ENCODE results near the gene FAM13C.

The FAM13C gene

DNA sequence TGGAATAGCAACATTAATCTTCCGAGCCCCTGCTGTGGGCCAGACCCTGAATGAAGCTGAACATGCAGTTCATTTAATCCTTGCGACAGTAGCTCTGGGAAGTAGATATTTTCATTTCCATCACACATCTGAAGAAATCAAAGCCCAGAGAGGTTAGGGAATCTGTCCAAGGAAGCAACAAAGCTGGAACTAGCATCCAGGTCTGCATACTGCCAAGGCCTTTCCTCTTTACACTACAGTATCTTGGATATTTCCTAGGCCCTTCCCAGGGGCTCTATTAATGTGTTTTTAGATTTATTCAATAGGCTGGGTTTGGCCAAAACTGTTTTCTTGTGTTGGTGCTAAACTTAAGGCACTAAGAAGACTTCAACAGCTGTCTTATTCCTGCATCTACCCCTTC is 48.1 kb downstream of the FAM13C start:
- no peak for DNase-seq

DNA sequence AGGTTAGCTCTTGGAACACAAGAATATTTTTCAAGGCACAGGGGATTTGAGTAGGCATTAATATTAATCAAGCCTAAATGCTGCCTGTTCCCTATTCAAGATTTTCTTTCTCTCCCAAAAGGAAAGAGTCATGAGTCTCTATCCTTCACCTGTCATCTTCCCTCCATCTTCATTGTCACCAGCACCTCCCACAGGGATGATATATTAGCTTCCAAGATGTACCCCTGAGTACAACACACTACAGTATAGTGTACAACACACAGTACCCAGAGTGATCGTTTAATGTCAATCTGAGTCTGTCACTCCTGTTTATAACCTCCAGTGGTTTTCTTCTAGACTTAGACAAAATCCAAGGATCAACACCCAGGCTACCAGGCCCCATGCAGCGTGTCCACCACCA is 50.1 kb downstream of the FAM13C start:
- no peak for DNase-seq

DNA sequence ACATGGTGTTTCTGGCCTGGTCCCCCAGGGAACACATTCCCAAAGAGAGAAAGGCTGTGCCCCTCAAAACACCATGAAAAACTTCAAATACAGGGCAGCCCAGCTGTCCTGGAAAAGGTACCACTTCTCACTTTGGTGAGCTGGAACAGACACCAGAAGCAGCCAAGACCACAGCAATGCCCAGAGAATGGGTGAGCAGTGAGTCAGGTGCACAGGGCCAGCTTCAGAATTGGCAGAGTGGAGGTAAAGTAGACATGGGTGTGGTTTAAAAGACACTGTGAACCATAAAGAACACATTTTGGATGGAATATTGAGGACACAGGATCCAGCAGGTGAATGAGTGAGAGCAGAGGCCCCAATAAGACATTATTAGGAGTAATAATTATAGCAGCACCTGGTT is 51.3 kb downstream of the FAM13C start:
- DNase-seq = no peak

DNA sequence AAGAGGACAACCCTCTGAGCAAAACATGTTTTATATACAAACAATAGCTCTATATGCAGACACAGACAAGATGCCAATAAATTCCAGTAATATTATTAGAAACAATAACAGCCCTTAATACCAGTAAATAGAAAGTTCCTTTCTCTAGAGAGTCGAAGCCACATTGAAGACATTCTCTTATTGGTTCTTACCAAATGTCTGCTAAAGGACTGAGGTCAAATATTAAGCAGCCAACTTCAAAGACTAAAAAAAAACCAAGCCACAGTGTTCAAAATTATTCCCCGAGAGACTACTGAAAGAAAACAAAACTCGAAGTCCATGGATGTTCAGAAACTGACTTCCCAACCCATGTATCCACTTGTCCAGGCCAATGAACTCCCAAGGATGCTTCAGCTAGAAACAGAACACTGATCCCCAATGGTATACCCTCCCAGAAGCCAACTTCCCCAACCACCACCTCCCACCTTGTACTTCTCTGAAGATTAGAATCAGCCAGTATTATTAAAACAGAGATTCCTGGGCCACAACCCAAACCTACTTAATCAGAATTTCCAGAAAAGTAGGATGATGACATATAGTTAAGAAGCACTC is 51.9 kb downstream of the FAM13C start:
- no peak for DNase-seq

DNA sequence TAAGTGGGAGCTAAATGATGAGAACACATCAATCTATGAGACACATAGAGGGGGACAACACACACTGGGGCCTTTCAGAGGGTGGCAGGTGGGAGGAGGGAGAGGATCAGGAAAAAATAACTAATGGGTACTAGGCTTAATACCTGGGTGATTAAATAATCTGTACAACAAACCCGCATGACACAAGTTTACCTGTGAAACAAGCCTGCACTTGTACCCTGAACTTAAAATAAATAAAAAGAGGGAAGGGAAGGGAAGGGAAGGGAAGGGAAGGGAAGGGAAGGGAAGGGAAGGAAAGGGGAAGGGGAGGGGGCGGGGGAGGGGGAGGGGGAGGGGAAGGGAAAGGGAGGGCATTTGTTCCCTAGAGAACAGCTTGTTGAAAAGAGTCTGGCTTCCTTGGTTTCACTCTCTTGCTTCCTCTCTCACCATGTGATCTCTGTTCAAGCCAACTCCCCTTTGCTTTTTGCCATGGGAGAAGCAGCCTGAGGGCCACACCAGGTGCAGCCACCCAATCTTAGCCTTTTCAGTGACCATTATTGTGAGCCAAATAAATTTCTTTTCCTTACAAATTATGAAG is 57.7 kb downstream of the FAM13C start:
- DNase-seq = no peak

DNA sequence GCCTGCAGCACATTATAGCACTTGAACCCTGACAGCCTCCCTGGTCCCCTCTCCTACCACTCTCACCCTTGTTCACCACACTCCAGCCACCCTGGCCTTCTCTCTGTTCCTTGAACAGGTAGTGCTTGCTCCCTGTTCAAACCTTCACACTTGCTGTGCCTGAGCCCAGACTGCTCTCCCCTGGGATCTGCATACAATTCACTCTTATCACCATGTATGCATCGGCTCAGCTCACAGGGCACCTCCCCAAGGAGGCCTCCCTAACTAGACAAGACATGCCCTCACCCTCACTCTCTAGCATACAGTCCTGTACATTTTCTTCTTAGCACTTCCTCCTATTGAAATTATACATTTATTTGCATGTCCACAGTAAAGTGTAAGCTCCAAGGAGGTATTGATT is 59.3 kb downstream of the FAM13C start:
- no peak for DNase-seq

DNA sequence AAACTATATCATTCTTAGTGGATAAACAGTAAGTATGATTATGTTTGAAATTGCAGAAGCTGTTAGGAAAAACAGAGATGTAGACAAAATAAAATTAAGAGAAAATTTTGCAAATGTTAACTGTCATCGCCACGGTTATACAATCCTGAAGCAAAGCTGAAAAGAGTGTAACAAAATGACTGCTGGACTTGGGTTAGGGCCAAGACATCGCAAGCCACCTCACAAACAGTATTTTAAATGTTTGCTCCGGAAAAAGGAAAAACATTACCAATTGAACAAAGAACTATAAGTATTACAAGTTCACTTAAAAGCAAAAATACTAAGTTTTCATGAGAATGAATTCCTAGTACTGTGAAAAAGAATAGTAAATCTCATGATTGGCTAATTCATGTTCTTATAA is 60.0 kb downstream of the FAM13C start:
- DNase-seq = no peak

DNA sequence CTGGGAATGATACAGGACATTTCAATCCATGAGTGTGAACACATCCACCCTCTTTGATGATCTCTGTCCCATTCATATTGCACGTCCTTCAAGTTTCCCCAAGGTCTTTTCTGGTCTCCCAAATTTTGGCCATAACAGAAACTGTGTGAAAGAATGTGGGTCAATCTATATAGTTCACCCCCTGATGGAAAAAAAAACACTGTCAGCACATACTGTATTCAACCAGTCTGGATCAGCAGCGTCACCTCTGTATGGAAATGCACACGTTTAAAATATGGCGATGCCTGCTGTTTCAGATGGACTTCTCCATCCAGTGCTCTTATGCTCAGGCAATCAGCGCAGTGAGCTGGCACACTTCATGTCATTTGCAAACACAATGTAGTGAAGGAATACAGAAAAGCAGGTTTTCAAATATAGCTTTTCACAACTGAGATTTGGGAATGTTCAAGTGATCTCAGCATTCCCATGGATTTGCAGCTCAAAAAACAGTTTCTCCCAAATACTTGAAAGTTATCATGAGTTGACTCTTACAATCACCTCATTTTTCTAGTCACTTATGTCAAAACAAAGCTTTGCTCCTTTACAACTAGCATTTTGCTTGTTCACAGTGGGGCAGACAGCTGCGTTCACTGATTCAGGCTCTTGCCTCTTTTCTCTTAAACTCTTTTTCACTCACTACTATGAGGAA is 61.1 kb downstream of the FAM13C start:
- no peak for DNase-seq

DNA sequence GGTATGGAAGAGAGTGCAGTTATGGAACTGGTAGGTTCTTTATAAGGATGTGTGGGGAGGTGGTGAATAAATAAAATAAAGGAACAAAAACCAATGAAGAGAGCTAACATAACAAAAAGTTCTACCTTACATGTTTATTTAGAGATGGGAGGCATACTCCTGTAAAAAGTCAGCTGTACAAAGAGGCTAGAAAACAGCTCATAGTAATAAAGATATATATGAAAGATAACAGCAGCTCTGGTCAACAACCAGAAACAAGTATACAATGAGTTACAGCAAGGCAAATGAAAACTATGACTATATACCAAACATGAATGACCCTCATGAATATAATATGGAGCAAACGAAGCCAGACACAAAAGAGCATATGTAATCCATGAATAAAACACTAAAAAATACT is 62.0 kb downstream of the FAM13C start:
- DNase-seq = no peak

DNA sequence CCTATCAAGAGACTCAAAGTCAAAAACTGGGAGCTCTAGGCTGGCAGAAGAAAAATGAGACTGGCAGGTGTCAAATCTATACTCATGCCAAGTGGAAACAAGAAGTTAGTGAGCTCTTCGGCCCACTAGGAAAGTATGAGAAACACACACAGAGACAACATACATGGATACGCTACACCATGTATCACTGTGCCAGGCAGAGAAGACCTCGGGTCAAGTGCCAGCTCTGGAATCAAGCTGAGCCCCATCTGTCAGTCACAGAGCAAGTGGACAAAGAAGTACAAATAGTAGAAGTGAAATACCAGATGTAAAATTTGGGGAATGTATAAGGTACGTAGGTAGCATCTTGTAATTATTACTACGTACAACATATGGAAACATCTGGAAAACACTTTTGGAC is 62.4 kb downstream of the FAM13C start:
- peak in 1 of 14 donors; percentile 37 for DNase-seq

DNA sequence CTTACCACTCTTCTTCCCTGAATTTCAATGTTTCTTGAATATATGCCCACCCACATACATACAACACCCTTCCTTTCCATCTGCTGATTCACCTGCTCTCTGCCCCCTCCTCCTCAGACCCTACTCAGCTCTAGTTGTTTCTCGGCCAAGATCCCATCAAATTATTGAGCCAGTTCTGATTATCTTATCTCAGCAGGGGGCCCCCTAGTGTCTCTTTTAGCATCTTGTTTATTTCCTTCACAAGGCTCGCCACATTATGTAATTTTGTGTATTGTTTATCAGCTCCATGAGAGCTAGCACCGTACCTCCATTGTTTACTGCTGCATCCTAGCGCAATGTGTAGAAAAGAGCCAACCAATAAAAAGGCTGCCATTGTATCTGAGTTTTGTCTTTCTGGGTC is 71.9 kb downstream of the FAM13C start:
- no peak for DNase-seq

DNA sequence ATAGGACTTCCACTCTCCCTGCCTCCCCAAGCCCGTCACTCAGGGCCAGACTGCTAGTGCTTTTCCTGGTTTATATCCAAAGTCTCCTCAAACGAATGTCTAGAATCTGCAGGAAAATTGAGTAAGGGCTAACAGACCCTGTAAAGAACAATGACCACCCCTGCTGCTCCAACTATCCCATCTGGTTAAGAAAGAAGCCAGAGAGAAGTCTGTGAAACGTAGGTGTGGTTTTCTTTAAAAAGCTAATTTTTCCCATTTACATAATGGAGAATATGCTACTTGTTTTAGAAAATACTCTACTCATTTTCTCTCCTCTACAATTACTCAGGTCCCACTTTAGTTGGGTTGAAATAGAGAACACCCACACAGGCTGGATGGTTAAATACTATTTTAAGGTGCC is 72.5 kb downstream of the FAM13C start:
- no peak for DNase-seq

DNA sequence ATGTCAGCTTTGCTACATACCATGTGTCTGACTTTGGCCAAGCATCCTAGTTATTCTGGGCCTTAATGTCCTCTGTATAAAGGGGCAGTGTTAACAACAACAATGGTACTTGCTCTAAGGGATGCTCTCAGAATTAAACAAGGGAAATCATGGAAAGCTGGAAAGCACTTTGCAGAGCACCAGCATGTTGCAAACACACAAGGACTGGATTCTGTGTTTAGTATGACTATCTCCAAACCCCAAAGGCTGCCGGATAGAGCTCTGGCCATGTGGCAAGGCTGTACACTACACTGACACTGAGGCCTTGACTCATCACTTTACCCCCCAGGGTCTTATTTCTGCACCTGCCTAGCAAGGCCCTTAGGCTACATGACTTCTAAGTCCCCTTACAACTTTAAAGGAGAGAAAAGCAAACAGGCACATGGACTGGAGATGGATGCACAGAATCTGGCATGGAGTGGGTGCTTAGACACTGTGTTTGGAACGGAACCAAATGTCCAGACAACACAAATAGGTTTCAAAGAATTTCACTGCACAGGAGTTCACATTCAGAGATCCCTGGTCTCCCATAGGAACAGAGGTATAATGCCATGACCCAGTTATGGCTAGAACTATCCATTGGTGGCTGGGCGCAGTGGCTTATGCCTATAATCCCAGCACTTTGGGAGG is 74.6 kb downstream of the FAM13C start:
- DNase-seq = peak in 9 of 14 donors; percentile 29 to 57 (median 54)

DNA sequence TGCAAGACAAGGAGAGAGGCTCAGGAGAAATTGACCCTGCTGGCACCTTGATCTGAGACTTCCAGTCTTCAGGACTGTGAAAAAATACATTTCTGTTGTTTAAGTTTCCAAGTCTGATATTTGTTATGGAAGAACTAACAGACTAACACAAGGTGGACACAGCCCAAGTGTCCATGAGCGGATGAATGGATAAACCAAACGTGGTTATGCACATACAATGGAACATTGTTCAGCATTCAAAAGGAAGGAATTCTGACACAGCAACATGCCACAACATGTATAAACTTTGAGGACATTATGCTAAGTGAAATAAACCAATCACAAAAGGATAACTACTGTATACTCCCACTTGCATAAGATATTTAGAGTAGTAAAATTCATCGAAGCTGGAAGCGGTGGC is 76.5 kb downstream of the FAM13C start:
- DNase-seq = no peak

DNA sequence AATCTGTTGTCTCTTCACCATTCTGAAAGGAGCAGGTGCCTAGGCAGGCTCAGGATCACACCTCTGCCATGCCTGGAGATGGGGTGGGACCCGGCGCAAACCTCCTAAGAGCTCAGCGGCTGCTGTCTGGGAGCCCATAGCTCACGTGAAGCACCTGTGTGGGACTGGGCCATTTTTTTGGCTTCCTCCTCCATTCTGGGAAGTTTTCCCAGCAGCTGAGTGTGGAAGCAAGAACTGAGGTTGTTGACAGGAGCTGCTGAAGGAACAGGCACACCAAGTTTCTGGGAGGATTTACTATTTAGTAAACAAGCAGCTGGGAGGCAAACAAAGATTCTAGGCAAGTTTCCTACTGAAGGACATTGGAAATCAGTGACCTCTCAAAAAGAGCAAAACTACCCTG is 77.3 kb downstream of the FAM13C start:
- peak in 5 of 14 donors; percentile 7 to 39 (median 33) for DNase-seq

DNA sequence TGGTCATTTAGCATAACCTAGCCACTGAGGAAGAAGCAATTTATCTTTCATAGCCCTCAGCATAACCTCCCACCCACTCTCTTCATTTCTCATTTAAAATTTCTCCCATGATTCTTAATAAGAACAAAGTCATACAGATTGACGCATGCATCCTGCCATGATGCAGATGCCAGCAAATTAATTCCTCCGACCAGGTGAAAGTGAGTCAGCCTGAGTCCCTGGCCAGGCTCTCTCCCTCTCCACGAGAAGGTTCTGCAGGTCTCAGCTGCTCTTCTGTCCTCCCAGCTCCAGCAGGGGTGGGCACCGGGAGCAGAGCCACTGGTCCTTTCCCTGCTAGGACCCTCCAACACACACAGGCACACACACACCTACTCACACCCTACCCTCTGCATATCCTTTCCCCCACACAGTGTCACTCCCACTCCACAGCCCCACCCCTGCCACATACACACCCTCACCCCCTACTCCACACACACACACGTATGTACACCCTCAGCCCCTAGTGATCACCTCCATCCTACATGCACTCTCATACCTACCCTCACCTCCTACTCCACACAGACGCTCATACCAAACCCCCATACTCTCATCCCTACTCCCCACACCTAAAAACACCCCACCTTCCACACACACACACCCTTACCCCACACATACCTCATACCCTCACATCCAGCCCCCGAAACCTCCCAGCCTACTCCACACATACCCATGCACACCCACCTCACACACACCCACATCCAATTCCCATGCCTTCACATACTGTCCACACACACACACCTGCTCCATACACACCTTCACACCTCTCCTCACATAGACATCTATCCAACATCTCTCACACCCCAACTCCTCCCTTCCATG is 78.0 kb downstream of the FAM13C start:
- peak in 1 of 14 donors; percentile 10 for DNase-seq

DNA sequence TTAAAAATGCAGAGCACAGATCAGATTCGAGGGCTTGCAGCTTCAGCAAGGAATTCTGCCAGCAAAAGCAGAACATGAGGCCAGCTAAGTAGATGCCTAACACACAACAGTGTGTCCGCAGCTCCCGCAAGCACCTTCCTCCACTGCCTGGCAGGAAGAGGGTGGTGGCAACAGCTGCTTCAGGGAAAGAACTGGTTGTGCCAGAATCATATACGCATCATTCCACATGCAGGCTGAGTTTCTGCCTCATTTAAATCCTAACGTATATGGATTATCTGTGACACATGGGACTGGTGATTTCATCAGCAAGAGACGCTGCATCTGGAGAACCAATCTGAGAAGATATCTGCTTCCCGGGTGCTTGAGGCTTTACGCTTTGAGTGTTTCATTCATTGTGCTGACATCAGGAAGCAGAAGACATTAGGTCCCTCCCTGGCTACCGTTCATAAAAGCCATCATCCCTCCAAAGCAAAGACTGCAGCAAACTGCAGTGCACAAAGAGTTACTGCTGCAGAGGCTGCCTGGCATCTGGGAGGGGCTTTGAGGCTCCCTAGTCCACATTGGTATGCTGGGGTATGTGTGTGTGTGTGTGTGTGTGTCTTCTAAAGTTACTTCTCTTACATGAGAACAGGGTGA is 78.8 kb downstream of the FAM13C start:
- peak in 3 of 14 donors; percentile 19 to 54 (median 41) for DNase-seq

DNA sequence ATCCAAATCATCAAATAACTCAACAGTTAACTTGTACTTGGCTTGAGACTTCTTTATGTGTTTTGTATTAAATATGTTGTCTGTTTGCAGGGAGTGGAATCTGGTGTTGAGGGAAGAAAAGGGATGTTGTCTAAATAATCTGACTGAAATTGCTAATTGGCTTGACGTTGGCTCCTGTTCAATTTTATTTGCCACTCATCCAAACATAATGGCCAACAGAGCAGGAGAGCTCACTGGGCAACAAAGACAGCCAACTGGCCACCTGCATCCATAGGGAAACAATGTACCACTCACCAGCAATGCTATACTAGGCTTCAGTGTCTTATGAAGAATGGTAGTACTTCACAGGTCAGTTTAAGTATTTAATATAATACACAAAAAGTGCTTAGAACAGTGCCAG is 80.5 kb downstream of the FAM13C start:
- peak in 1 of 14 donors; percentile 5 for DNase-seq

DNA sequence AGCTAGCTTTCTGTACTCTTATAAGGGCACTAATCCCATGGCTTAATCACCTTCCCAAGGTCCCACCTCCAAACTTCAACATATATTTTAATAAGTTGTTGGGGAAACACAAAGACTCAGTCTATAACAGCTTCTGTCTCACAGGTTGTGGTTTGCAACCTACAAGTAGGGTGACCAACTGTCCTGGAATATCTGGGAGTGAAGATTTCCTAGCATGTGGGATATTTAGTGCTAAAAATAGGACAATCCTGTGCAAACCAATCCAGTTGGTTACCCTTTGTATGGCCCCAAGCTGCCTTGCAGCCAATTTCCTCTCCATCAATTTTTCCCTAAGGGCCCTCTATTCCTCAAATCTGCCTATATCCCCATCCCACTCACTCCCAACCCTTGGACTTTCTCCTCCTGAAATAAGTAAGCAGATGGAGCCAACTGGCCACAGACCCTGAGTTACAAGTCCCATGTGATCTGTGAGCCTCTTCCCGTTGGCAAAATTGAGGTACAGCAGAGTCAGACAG is 82.3 kb downstream of the FAM13C start:
- no peak for DNase-seq

DNA sequence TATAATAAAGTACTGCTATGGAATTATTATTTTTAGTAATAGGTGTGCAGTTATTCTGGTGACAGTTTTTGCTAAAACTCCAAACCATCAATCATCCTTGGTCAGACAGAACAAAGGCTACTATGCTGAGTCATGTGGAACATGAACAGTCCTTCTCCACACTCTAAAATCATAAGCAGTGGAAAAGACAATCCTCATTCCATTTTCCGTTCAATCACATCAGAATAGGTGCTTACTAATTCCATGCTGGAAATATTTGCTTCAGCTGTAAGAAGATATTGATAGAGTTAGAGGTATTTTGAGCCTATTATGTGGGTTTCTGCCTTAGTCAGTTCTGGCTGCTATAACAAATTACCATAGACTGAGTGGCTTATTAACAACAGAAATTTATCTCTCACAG is 82.9 kb downstream of the FAM13C start:
- DNase-seq = no peak

DNA sequence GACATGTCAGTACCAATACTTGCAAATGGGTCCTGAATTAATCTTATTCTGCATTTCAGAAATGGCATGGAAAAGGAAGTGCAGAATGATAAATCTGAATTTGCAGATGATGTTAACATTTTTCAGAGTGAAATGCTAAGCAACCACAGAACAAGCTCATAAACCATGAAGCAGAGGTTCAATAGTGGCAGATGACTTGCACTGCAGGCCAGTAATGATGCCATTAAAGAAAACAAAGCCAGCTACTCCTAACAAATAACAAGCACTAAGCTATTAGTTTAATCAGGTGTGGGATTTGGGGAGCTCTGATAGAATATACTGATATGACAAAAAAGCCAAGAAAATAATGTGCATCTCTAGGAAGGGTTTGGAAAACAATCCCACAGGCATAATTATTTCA is 85.4 kb downstream of the FAM13C start:
- no peak for DNase-seq

DNA sequence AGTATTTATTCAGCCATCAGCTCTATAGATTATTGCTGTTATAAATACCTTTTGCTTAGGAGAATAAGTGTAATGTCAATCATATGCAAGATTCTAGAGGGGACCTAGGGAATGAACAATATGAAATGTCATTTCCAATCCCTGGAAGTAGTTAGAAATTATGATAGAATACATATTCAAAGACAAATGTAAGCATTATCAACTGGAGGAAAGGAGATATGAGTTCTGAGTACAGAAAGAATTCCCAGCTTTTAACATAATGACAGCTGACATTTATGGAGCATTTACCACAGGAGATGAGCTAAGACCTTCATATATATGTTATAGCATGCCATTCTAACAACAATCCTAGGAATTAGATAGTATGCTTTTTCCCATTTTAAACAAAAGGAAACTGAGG is 86.2 kb downstream of the FAM13C start:
- no peak for DNase-seq

All from C1 segment of cervical spinal cord (tissue), 14 donors.